Activated CD8-positive, alpha-beta memory T cell treated with anti-CD3 and anti-CD28 coated beads, Interleukin-2, amount 50 U/mL, for 24 hours (primary cell): Measurements from ENCODE around the gene ZNF765.
"Not testable (repeated sequence)": the region's sequence is repeated elsewhere in the genome, so short reads cannot be mapped to it uniquely, and the experiment has no call there.

Experiments
- DNase-seq: peaks from one replicate; pipeline ENCODE4 v3.0.0-alpha.2; 2020; ENCODE audit errors: extremely low read depth

Gene ZNF765

DNA sequence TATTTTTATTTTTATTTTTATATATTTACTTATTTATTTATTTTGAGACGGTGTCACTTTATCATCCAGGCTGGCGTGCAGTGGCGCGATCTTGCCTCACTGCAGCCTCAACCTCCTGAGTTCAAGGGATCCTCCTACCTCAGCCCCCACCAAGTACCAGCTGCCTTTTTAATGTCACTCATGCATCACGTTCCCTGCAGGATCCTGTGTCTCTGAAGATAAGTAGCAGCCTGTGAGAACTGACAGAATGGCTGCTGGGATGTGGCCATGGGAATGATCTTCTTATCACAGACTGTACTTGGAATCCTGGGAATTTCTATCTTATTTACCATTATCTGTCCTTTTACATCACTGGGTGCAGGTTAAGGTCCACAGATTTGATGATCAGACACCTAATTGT lies 27.6 kb downstream of the ZNF765 start:
- DNase-seq = no peak

- DNase-seq = not testable (repeated sequence)
Observed at GRCh38 chr19:53423074-53423473, 28.1 kb downstream of the ZNF765 start.

DNA sequence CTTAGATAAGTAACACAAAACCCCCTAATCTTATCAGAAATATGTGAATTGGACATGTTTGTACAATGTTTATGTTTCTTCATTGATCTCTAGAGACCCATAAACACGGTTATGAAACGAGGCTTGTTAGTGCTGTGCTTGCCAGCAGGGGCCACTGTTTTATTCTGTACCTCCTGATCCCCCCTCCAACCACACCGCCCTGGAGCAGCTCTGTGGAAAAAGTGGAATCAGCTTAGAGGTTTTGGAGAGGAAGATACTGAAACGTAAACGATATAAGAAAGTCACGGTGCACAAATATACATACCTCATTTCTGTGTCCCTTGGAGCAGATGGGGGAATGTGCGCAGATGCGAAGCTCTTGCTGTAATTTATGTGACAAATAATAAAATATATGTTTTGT lies 28.7 kb downstream of the ZNF765 start:
- not testable (repeated sequence) for DNase-seq

GRCh38 chr19:53424968-53425597 lies 30.1 kb downstream of the ZNF765 start:
- peak; percentile 15 for DNase-seq

GRCh38 chr19:53431399-53432087 lies 36.6 kb downstream of the ZNF765 start, which contains the start of gene ZNF761:
Gene ZNF761 (plus strand): TSS chr19:53431984. CDS start chr19:53447269, 15,285 bp downstream.
- peak; percentile 90 for DNase-seq

GRCh38 chr19:53432088-53432661 lies 37.2 kb downstream of the ZNF765 start:
- DNase-seq = no peak

DNA sequence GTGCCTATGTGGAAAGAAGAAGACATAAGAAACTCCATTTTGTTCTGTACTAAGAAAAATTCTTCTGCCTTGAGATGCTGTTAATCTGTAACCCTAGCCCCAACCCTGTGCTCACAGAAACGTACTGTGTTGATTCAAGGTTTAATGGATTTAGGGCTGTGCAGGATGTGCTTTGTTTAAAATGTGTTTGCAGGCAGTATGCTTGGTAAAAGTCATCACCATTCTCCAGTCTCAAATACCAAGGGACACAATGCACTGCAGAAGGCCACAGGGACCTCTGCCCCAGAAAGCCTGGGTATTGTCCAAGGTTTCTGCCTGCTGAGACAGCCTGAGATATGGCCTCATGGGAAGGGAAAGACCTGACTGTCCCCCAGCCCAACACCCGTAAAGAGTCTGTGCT lies 48.9 kb downstream of the ZNF765 start:
- not testable (repeated sequence) for DNase-seq

DNA sequence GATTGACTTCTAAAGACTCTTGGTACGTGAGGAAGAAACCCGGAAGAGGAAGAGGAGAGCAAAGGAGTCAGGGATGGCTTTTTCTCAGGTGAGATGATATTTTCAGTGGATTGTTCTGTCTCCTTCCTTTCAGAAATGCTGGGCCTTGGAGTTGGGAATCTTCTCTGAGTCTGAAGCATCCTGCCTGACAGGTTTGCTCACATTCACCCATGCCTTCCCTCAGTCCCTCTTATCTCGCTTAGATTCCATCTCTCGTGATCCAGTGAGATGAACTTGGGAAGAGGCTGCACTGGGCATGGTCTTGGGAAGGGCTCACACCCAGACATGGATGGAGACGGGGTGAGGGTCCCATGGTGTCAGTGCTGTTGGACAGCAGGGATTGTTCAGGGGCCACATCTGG lies 52.2 kb downstream of the ZNF765 start:
- not testable (repeated sequence) for DNase-seq

DNA sequence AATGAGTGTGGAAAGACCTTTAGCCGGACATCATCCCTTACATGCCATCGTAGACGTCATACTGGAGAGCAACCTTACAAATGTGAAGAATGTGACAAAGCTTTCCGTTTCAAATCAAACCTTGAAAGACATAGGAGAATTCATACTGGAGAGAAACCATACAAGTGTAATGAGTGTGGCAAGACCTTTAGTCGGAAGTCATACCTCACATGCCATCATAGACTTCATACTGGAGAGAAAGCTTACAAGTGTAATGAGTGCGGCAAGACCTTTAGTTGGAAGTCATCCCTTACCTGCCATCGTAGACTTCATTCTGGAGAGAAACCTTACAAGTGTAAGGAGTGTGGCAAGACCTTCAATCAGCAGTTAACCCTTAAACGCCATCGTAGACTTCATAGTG lies 60.9 kb downstream of the ZNF765 start:
- DNase-seq = no peak

- DNase-seq = not testable (repeated sequence)
Observed at GRCh38 chr19:53460131-53460721, 65.3 kb downstream of the ZNF765 start.

DNA sequence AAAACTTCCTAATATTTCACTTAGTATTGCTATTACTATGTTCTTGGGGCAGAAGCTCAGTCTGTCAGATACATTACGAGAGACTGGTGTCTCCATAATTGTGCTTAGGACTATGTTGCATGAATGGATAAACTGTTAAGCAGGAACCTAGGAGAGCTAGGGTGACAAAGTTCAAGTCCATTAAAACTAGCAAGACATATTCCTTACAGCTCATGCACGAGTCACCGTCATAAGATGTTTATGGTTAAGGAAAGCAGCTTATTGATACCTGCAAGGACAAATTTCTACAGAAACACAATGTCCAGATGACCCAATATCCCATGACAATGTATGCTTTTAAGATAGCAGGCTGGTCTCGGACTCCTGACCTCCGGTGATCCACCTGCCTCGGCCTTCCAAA lies 66.9 kb downstream of the ZNF765 start:
- no peak for DNase-seq

- DNase-seq = no peak
Observed at GRCh38 chr19:53462861-53463260, 67.9 kb downstream of the ZNF765 start.

DNA sequence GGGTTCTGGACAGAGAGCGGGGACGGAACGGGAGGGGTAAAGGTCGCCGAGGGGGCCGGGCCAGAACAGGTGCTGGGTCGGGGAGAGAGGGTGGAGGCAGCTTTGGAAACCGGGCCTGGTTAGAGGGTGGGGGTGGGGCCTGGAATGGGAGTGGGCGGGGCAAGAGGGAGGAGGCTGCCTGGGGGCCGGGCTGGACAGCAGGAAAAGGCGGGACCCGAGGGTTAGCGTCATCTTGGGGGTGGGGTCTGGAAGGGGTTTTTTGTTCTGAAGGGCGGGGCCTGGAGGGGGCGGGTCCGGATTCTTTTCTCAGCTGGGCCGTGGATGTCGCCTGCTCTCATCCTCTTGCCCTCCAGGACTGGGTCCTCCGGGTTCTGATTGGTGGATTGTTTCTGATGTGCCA lies 68.3 kb downstream of the ZNF765 start:
- DNase-seq = no peak

GRCh38 chr19:53466726-53467484 lies 72.0 kb downstream of the ZNF765 start:
- no peak for DNase-seq

- DNase-seq = peak; percentile 87
Observed at GRCh38 chr19:53467485-53468262, 72.7 kb downstream of the ZNF765 start, which contains the start of gene ZNF813. Gene ZNF813 (plus strand): TSS chr19:53467733. CDS start chr19:53483823, 16,090 bp downstream.

DNA sequence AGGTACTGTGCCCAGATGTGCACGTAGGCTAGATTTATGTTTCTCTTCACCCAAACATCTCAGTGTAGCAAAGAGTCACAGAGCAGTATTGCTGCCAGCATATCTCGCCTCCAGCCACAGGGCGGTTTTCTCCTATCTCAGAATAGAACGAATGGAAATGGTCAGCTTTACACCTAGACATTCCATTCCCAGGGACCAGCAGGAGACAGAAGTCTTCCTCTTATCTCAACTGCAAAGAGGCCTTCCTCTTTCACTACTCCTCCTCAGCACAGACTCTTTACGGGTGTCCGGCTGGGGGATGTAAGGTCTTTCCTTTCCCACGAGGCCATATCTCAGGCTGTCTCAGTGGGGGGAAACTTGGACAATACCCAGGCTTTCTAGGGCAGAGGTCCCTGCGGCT lies 73.7 kb downstream of the ZNF765 start:
- not testable (repeated sequence) for DNase-seq

GRCh38 chr19:53471916-53472315 lies 77.0 kb downstream of the ZNF765 start:
- no peak for DNase-seq

- DNase-seq = not testable (repeated sequence)
Observed at GRCh38 chr19:53474832-53475231, 79.9 kb downstream of the ZNF765 start.

GRCh38 chr19:53475470-53475869 lies 80.5 kb downstream of the ZNF765 start:
- not testable (repeated sequence) for DNase-seq
